Mucosa of stomach (tissue), 1 donor: ENCODE results near the gene BACE1-AS.
"Not testable (repeated sequence)": the region's sequence is repeated elsewhere in the genome, so short reads cannot be mapped to it uniquely, and the experiment has no call there.

Experiments used
- H3K27me3 ChIP-seq: one replicate; pipeline ENCODE4 v1.7.0; 2013; ENCODE audit warnings: mild to moderate bottlenecking, low read length; ENCODE audit not compliant: control insufficient read depth, insufficient read depth
- H3K36me3 ChIP-seq: one replicate; pipeline ENCODE4 v1.7.0; 2013; ENCODE audit warnings: low read length; ENCODE audit not compliant: control insufficient read depth, insufficient read depth
- H3K4me1 ChIP-seq: one replicate; pipeline ENCODE4 v1.7.0; 2013; ENCODE audit warnings: mild to moderate bottlenecking, low read length; ENCODE audit not compliant: control insufficient read depth, insufficient read depth
- H3K4me3 ChIP-seq: one replicate; pipeline ENCODE4 v1.7.0; 2013; ENCODE audit warnings: low read length
- H3K9ac ChIP-seq: one replicate; pipeline ENCODE4 v1.7.0; 2013; ENCODE audit warnings: mild to moderate bottlenecking, low read length, moderate library complexity
- H3K9me3 ChIP-seq: one replicate; pipeline ENCODE4 v1.7.0; 2013; ENCODE audit warnings: mild to moderate bottlenecking, low read length, moderate library complexity; ENCODE audit not compliant: control insufficient read depth
- donor health status: Pancreatic carcinoma.

BACE1-AS gene

DNA sequence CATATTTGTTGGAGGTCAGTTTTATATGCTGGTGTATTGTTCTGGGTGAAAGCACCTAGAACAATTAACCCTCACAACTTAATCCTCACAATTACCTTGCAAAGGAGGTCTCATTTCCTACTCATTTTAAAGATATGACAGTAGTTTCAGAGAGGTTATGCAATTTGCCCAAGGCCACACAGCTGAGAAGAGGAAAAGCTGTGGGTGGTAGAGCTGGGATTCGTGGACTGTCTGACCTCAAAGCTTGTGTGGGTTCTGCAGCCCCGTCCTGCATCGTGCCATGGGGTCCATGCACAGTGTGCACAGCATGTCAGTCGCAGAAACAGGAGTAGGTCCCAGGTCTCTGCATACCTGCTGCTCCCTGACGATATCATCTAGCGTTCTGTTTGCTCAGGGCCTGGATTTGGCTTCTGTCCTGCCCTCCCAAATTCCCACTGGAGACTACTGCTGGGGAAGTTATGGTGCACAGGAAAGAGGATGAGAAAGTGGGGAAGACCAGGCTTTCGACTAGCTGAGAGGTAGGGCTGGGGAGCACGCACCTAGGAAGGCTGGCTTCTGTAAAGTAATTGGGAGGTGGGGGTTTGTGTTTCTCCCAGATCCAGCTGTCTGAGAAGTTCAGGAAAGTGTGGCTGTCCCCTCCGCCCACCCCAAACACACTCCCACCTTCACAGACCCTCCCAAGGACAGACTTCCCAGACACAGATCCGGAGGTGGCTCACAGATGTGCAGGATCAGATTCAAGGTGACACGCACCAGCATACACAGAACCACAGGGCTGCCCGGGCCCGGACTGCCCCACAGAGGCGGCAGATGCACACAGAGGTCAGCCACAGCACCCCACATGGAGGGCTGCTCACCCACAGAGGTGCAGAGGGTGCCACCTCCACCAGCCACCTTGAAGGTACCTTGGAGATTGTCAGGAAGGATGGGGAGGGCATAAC, 23.0 kb downstream of the BACE1-AS start:
- Histone ChIP-seq H3K9ac (no peak overlapping the region), H3K9me3 (no peaks in the 10 kb centered on the region), H3K36me3 (no peaks in the 10 kb centered on the region), H3K4me1 (peaks cover 7% of the 10 kb centered on the region), H3K27me3 (peaks cover 10% of the 10 kb centered on the region), H3K4me3 (no peak overlapping the region)

DNA sequence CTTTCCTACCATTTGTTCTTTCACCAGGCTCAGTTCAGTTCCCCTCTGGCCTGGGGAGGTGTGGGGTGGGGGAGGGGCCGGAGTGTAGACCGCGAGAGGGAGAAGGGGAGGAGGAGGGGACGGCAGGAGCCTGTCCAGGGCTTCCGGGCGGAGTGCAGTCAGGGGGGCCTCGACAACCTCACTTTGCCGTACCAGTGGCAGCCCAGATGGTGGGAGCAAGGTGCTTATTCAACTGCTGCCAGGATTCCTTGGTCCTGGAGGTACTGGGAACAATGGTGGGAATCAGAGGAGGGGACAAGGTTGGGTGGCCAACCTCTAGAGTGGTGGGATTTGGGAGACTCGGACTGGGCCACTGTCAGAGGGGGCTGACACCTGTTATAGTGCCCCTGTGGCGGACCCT, 23.7 kb downstream of the BACE1-AS start:
- peak overlapping the region; percentile 41 for H3K4me3 ChIP-seq
- peaks cover 10% of the 10 kb centered on the region for H3K27me3 ChIP-seq
- no peaks in the 10 kb centered on the region for H3K36me3 ChIP-seq
- peaks cover 7% of the 10 kb centered on the region for H3K4me1 ChIP-seq
- H3K9ac ChIP-seq: peak overlapping the region; percentile 64
- no peaks in the 10 kb centered on the region for H3K9me3 ChIP-seq

DNA sequence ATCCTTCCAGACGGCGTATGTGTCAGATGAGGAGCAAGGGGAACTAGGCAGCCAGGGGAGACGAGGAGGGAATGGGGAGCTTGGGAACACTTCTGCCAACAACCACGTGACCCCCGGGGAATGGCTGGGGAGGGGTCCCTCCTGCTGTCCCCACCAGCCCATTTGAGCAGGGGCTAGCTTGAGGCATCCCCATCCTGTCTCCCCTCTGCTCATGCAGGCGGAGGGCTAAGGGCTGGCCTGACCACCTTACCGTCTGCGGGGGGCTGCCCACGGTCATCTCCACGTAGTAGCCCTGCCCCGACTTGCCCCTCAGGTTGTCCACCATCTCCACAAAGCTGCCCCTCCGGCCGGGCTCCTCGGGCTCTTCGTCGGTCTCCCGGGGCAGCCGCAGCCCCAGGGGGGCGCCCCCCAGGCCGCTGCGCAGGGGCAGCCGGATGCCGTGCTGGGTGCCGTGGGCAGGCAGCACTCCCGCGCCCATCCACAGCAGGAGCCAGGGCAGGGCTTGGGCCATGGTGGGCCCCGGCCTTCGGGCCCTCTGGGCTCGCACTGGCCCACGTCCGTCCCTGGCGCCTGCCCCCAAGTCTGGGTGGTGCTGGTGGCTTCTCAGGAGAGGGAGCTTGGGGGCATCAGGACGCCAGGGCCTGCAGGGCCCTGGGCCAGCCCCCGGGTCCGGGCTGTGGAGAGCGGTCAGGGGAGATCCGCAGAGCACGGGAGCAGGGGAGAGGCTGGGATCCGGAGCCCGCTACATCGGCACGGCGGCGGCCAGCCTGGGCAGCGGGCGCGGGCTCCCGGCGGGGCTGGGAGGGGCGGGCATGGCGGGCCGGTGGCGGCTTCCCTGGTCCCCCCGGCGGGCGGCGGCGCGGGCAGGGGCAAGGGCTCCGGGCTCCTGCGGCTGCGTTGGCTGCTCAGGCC, 24.4 kb downstream of the BACE1-AS start:
- Histone ChIP-seq H3K27me3 (peaks cover 10% of the 10 kb centered on the region), H3K9me3 (no peaks in the 10 kb centered on the region), H3K36me3 (no peaks in the 10 kb centered on the region), H3K9ac (peak overlapping the region; percentile 64), H3K4me1 (peaks cover 7% of the 10 kb centered on the region), H3K4me3 (peak overlapping the region; percentile 41)

DNA sequence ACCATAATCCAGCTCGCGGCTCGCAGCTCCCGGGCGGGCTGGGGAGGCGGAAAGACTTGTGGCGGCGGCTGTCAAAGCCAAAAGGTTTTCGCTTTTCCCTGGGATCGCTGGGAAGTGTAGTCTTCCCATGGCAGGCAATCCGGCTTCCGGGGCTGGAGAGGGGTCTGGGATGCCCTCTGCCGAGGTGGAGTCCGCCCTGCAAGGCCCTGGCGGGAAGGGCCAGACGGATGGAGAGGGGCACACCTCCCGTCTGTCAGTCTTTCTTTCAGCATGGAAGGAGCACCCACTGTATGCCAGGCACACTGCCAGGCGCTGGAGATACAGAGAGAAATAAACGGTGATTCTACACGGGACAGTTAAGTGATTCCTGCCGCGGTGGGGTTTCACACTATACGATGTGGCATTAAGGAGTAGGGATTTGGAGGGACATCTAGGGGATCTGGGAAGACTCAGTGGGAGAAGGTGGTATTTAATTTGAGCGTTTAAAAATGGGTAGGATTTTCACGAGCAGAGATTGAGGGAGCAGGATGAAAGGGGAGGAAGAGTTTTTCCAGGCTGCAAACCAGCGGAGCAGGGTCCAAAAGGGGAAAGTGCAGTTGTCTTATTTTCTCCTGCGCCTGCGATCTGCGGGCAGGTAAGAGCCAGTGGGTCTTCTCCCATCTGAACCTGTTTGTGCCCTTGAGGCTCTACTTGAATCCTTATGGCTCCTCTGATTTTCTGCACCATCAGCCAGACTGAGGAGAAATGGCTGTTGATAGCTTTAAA, 25.2 kb downstream of the BACE1-AS start, which contains the start of gene BACE1:
TSS of gene BACE1 (minus strand) at position 60 of the 765 bp plus-strand sequence. CDS start 461 bp downstream, outside the sequence.
- Histone ChIP-seq H3K9ac (peak within 1 kb of the TSS; percentile 64), H3K4me1 (peaks cover 7% of the 10 kb centered on the region), H3K9me3 (no peaks in the 10 kb centered on the region), H3K36me3 (no peaks in the 10 kb centered on the region), H3K27me3 (peaks cover 10% of the 10 kb centered on the region), H3K4me3 (peak within 1 kb of the TSS; percentile 77)

DNA sequence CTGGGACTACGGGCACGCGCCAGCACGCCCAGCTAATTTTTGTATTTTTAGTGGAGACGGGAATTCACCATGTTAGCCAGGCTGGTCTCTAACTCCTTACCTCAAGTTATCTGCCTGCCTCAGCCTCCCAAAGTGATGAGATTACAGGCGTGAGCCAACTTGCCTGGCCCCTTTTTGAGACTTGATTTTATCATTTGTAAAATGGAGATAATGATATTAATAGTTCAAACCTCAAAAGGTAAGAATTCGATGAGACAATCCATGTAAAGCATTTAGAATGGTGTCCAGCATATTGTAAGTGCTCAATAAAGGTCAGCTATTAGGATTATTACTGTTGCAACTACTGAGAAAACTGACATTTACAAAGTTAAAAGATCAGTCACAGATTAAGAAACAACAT, 27.6 kb downstream of the BACE1-AS start:
- Histone ChIP-seq H3K9ac (no peak overlapping the region), H3K4me1 (peaks cover 7% of the 10 kb centered on the region), H3K9me3 (no peaks in the 10 kb centered on the region), H3K4me3 (no peak overlapping the region), H3K36me3 (no peaks in the 10 kb centered on the region), H3K27me3 (peaks cover 10% of the 10 kb centered on the region)

DNA sequence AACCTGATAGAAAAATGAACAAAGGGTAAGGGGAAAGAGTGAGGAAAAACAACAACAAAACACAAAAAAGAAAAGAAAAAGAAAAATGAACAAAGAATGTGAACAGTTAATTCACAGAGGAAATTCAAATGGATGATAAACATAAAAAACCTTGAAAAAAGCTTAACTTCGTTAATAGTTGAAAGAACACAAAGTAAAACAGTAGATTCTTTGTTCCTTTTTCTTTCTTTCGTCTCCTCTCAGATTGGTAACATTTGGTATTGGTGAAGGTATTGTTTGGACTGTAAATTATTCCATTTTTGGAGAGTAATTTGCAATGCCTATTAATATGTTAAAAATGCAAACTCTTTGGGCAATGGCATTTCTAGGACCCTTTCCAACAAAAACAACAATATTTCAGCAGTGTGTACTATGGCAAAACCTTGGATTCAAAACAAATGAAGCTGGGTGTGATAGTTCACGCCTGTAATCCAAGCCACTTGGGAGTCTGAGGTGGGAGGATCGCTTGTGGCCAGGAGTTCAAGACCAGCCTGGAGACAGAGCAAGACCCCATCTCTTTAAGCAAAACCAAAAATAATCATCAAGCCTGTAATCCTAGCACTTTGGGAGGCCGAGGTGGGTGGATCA, 28.2 kb downstream of the BACE1-AS start:
- H3K4me3 ChIP-seq: no peak overlapping the region
- H3K9me3 ChIP-seq: no peaks in the 10 kb centered on the region
- H3K27me3 ChIP-seq: peaks cover 10% of the 10 kb centered on the region
- peaks cover 7% of the 10 kb centered on the region for H3K4me1 ChIP-seq
- no peak overlapping the region for H3K9ac ChIP-seq
- no peaks in the 10 kb centered on the region for H3K36me3 ChIP-seq

DNA sequence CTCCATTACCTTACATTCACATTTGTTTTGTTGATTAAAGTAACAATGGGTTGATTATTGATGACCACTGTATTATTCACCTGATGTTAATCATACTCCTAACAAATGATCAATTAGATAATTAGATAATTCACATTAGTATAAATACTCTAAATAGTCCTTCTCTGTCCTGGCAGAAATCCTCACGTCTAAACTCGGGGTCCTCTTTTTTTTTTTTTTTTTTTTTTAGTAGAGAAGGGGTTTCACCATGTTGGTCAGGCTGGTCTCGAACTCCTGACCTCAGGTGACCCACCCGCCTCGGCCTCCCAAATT, 36.1 kb downstream of the BACE1-AS start:
- not testable (repeated sequence) for H3K27me3 ChIP-seq, H3K4me1 ChIP-seq, H3K4me3 ChIP-seq, H3K9me3 ChIP-seq, H3K36me3 ChIP-seq, H3K9ac ChIP-seq

DNA sequence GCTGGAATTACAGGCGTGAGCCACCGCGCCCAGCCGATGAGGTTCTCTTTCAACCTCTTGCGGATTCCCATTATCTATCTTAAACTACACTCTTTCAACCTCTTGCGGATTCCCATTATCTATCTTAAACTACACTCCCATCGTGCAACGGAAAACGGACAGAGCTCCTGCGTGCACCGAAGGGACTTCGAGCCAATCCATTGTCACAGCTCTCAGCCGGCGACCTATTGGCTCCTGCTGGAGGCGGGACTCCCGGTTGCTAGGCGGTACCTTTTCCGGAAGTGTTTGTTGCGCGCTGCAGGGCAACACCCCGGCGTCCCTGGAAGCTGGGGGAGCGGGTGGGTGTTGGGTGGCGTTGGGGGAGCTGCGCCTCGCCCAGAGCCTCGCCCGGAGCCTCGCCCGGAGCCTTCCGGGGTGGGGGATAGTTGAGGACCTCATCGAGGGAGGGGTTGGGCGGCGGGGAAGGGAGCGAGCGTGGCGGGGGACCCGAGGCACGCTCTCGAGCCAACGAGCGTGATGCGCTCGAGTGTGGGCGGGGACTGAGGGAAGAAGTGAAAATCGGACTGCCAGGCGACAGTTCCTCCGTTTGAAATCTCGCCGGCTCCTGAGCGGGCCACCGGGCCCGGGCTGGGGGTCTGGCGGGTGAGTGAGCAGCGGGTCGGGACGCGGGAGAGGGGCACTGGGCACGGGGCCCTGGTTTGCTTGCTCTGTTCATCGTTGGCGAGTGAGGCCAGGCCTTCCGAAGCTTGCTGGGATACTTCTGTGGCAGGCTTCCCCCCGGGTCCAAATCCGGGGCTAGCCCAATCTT, 36.6 kb downstream of the BACE1-AS start, which contains the start of gene CEP164:
TSS of gene CEP164 (plus strand) at position 288 of the 808 bp plus-strand sequence. CDS start 10,733 bp downstream, outside the sequence.
- Histone ChIP-seq H3K4me3 (peak within 1 kb of the TSS; percentile 90), H3K9ac (peak within 1 kb of the TSS; percentile 65), H3K9me3 (no peaks in the 10 kb centered on the region), H3K27me3 (no peaks in the 10 kb centered on the region), H3K4me1 (peaks cover 6% of the 10 kb centered on the region), H3K36me3 (no peaks in the 10 kb centered on the region)

DNA sequence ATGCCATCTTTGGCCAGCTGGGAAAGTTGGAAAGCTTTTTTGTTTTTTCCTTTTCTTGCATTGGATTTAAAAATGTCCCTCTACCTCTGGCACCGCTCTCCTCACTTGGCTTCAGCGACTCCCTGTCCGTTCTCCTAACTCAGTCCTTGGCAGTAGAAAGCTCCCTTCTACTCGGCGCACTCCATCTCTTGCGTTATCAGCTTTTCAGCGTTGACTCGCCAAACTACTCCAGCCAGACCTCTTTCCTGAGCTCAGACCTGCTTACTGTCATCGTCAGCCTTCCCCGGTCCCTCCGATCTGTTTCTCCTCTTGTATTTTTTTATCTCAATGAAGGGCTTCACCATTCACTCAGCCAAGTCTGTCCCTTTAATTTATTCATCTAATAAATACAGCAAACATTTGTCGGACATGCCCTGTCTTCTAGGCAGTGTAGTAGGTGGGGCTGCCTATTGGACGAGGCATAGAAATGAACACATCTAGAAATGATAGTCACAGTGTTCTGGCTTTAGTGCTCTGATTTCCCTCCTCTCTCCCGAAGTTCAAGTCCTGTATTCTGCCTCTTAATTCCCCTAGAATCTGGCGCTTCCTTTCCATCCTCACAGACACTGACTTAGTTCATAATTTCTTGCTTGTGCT, 37.3 kb downstream of the BACE1-AS start:
- Histone ChIP-seq H3K27me3 (no peaks in the 10 kb centered on the region), H3K4me3 (peak overlapping the region; percentile 90), H3K9ac (peak overlapping the region; percentile 65), H3K9me3 (no peaks in the 10 kb centered on the region), H3K4me1 (peaks cover 6% of the 10 kb centered on the region), H3K36me3 (no peaks in the 10 kb centered on the region)

DNA sequence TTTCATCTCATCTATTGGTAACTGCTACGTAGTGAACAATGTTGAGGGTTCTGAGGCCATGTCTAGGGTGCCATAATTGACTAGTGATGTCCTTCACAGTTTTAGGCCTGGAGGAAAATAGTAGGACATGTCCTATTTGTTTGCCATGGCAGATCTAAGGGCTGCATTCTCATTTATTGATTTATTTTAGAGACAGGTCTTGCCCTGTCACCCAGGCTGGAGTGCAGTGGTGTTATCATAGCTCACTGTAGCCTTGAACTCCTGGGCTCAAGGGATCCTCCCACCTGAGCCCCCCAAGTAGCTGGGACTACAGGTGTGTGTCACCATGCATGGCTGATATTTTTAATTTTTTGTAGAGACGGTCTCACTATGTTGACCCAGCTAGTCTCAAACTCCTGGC, 41.7 kb downstream of the BACE1-AS start:
- peaks cover 6% of the 10 kb centered on the region for H3K4me1 ChIP-seq
- no peak overlapping the region for H3K4me3 ChIP-seq
- no peak overlapping the region for H3K9ac ChIP-seq
- H3K9me3 ChIP-seq: no peaks in the 10 kb centered on the region
- H3K36me3 ChIP-seq: no peaks in the 10 kb centered on the region
- H3K27me3 ChIP-seq: no peaks in the 10 kb centered on the region
